Measurements from ENCODE around the gene PLA2G4E.

GRCh38 chr15:41941644-41942415, 79.0 kb downstream of the PLA2G4E start:
- TF ChIP-seq, protein P1, sequence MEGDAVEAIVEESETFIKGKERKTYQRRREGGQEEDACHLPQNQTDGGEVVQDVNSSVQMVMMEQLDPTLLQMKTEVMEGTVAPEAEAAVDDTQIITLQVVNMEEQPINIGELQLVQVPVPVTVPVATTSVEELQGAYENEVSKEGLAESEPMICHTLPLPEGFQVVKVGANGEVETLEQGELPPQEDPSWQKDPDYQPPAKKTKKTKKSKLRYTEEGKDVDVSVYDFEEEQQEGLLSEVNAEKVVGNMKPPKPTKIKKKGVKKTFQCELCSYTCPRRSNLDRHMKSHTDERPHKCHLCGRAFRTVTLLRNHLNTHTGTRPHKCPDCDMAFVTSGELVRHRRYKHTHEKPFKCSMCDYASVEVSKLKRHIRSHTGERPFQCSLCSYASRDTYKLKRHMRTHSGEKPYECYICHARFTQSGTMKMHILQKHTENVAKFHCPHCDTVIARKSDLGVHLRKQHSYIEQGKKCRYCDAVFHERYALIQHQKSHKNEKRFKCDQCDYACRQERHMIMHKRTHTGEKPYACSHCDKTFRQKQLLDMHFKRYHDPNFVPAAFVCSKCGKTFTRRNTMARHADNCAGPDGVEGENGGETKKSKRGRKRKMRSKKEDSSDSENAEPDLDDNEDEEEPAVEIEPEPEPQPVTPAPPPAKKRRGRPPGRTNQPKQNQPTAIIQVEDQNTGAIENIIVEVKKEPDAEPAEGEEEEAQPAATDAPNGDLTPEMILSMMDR (IDR thresholded peaks at IDR 0.05): no peak
- no peak for TF ChIP-seq POLR2A (IDR thresholded peaks at IDR 0.05)
